Thyroid gland (tissue), 4 donors: ENCODE results near the gene CBFB.

Source experiments
- POLR2A ChIP-seq, 2 donors: fragments of 450-650 bp; IDR thresholded peaks; one replicate each; pipeline ENCODE4 v1.6.1; 2017; ENCODE audit warnings: antibody characterized with exemption in 2 of 2, mild to moderate bottlenecking in 2 of 2, moderate library complexity in 1 of 2
- TF ChIP-seq, protein P1 (sequence below), 6 experiments: fragments of 200-600 bp in 3 of 6; fragments of 450-650 bp in 3 of 6; sonication (generic) in 3 of 6; IDR thresholded peaks; one replicate each; pipeline ENCODE4 v1.5.1; 2016 to 2019; ENCODE audit warnings: antibody characterized with exemption in 6 of 6, mild to moderate bottlenecking in 2 of 6, inconsistent platforms in 1 of 6, moderate library complexity in 1 of 6

DNA sequence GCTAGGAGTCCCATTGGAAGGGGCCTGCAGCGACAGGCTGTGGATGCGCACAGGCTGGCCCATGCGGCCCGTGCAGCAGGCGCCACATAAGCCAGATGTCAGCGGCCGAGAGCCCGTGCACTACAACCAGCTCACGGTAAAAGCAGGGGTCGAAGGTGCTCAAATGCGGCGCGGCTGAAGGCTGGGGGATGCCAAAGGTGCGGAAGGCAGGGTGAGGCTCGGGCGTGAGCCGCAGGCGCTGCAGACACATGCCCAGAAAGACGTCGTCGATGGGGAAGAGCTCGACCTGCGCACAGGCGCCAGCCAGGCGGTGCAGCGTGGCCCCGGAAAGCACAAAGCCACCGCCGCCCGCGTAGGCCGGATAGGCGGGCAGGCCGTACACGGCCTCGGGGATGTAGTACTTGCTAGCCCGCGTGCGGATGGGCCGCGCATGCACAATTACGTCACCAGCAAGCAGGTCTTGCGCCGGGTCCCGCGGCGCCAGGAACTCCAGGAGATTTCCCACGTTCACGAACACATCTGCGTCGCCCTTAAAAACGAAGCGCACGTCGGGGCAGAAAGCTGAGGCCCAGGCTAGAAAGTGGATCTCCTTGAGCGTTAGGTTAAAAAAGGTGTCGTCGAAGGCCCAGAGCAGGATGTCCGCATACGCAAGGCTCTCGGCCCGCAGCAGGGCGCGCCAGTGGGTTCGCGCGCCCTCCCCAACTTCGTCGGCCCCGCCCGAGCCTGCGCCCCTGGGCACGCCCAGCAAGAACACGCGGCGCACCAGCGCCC is 120.5 kb downstream of the CBFB start:
- no peak for TF ChIP-seq POLR2A (IDR thresholded peaks at IDR 0.05)
- TF ChIP-seq, protein P1, sequence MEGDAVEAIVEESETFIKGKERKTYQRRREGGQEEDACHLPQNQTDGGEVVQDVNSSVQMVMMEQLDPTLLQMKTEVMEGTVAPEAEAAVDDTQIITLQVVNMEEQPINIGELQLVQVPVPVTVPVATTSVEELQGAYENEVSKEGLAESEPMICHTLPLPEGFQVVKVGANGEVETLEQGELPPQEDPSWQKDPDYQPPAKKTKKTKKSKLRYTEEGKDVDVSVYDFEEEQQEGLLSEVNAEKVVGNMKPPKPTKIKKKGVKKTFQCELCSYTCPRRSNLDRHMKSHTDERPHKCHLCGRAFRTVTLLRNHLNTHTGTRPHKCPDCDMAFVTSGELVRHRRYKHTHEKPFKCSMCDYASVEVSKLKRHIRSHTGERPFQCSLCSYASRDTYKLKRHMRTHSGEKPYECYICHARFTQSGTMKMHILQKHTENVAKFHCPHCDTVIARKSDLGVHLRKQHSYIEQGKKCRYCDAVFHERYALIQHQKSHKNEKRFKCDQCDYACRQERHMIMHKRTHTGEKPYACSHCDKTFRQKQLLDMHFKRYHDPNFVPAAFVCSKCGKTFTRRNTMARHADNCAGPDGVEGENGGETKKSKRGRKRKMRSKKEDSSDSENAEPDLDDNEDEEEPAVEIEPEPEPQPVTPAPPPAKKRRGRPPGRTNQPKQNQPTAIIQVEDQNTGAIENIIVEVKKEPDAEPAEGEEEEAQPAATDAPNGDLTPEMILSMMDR (IDR thresholded peaks at IDR 0.05): no peak
